OCI-LY7 (cell line): ENCODE data around the gene HIRIP3. TPM values are rescaled to one million over a fixed set of nuclear protein-coding genes. Genes with fewer than 3 reads are reported as not detected.

Experiments used
- BruUV-seq: library from RNA; stranded (reverse); fragments of 400-500 nt; replicated peaks from 2 replicates; lab custom pipeline; 2021; lab: Mats Ljungman, UMichigan
- CTCF ChIA-PET: fragments of 300-600 bp; sonication (Branson Sonifier 250); formaldehyde crosslinking; loops from one replicate; lab custom pipeline; 2022; ENCODE audit warnings: antibody characterized with exemption; ENCODE audit not compliant: unreplicated experiment; lab: Charles Lee
- POLR2A ChIA-PET: fragments of 300-600 bp; sonication (Branson Sonifier 250); formaldehyde crosslinking; loops from one replicate; lab custom pipeline; 2022; ENCODE audit warnings: antibody characterized with exemption; lab: Charles Lee
- DNase-seq: peaks from one replicate; pipeline ENCODE4 v3.0.0-alpha.2; 2015; ENCODE audit warnings: low spot score
- H2AFZ ChIP-seq: fragments of 200-600 bp; sonication (generic), shearing (Covaris generic); 2 replicates; pipeline ENCODE4 v1.6.1; 2014; ENCODE audit warnings: mild to moderate bottlenecking, antibody characterized with exemption, low read length, moderate library complexity
- H3K27ac ChIP-seq: fragments of 200-600 bp; sonication (generic); 2 replicates; pipeline ENCODE4 v1.5.1; 2014; ENCODE audit warnings: mixed run types, low read depth, mild to moderate bottlenecking, moderate library complexity, low read length, inconsistent platforms; ENCODE audit not compliant: poor library complexity, severe bottlenecking
- H3K36me3 ChIP-seq: fragments of 200-600 bp; sonication (generic); 2 replicates; pipeline ENCODE4 v1.6.1; 2014; ENCODE audit warnings: mild to moderate bottlenecking, antibody characterized with exemption, low read length, moderate library complexity, mixed read lengths; ENCODE audit not compliant: insufficient read depth
- H3K4me1 ChIP-seq: fragments of 200-600 bp; sonication (generic); 2 replicates; pipeline ENCODE4 v1.5.1; 2014; ENCODE audit warnings: mild to moderate bottlenecking, low read length; ENCODE audit not compliant: insufficient read depth, poor library complexity, severe bottlenecking
- H3K4me2 ChIP-seq: fragments of 200-600 bp; sonication (generic); 2 replicates; pipeline ENCODE4 v1.6.1; 2014; ENCODE audit warnings: mild to moderate bottlenecking, low read length
- H3K4me3 ChIP-seq: fragments of 200-600 bp; sonication (generic); 2 replicates; pipeline ENCODE4 v1.5.1; 2014; ENCODE audit warnings: mild to moderate bottlenecking, low read depth, low read length; ENCODE audit not compliant: poor library complexity, severe bottlenecking
- H3K79me2 ChIP-seq: fragments of 200-600 bp; sonication (generic); 2 replicates; pipeline ENCODE4 v1.6.1; 2016; ENCODE audit warnings: low read depth, mild to moderate bottlenecking, low read length, moderate library complexity, mixed read lengths; ENCODE audit not compliant: insufficient read depth
- H3K9me2 ChIP-seq: fragments of 200-600 bp; sonication (generic); 2 replicates; pipeline ENCODE4 v1.6.1; 2016; ENCODE audit warnings: mild to moderate bottlenecking, low read length, mixed read lengths; ENCODE audit not compliant: insufficient read depth
- H3K9me3 ChIP-seq: fragments of 200-600 bp; sonication (generic); 2 replicates; pipeline ENCODE4 v1.6.1; 2014; ENCODE audit warnings: mild to moderate bottlenecking, mixed run types, low read length, mixed read lengths
- H4K20me1 ChIP-seq: fragments of 200-600 bp; sonication (generic); 2 replicates; pipeline ENCODE4 v1.6.1; 2014; ENCODE audit warnings: mild to moderate bottlenecking, antibody characterized with exemption, low read length, moderate library complexity, mixed read lengths; ENCODE audit not compliant: insufficient read depth
- EZH2phosphoT487 ChIP-seq: fragments of 200-600 bp; sonication (generic); IDR thresholded peaks from 2 replicates; pipeline ENCODE4 v1.6.1; 2018; ENCODE audit warnings: low read depth, borderline replicate concordance, mild to moderate bottlenecking, mixed run types, antibody characterized with exemption, low read length, moderate library complexity, mixed read lengths
- intact Hi-C: fragments of 100-400 bp; cut with micrococcal nuclease; formaldehyde crosslinking; loops from one replicate; pipeline ENCODE4 v1.10.0; 2022; ENCODE audit not compliant: unreplicated experiment
- total RNA-seq, 2 experiments: library from RNA; depleted of rRNA in 1 of 2; stranded (reverse); fragments of >200 nt in 1 of 2; shearing (Covaris generic) in 1 of 2; gene quantifications; 2 replicates each; pipeline ENCODE4 v1.2.3, GENCODE V29; 2014 to 2022
- TF ChIP-seq, protein P1 (sequence below): fragments of 200-600 bp; sonication (generic); conservative IDR thresholded peaks from 2 replicates; pipeline ENCODE4 v1.5.1; 2014; ENCODE audit warnings: mild to moderate bottlenecking, antibody characterized with exemption, low read length, moderate library complexity, mixed read lengths

The HIRIP3 gene
- total RNA-seq, 2 experiments from 2014 or later, result 43.2 to 60.4 TPM

DNA sequence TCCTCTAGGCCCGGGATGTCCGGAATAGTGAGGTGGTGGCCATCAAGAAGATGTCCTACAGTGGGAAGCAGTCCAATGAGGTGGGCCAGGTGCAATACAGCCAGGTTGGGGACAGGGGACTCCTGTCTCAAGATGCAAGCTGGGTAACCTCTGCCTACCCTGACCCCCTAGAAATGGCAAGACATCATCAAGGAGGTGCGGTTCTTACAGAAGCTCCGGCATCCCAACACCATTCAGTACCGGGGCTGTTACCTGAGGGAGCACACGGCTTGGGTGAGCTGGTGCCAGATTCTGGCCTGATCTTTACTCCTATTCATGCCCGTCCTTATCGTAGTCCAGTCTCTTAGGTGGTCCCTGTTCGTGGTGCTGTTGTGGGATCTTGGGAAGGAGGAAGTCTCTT lies 17.3 kb downstream of the HIRIP3 start:
- Histone ChIP-seq H4K20me1 (0 out of 2 replicates have a peak, but pooled peaks cover 12% of the 10 kb centered on the region), H3K4me3 (no peak overlapping the region), H3K9me3 (no peaks in the 10 kb centered on the region), H3K27ac (no peak overlapping the region), H3K79me2 (peaks cover 34% of the 10 kb centered on the region), H2AFZ (no peak overlapping the region), H3K9me2 (no peaks in the 10 kb centered on the region), H3K4me1 (peaks cover 29% of the 10 kb centered on the region), H3K36me3 (peaks cover 58% of the 10 kb centered on the region), H3K4me2 (no peak overlapping the region)
- no peak for DNase-seq
- TF ChIP-seq, protein P1, sequence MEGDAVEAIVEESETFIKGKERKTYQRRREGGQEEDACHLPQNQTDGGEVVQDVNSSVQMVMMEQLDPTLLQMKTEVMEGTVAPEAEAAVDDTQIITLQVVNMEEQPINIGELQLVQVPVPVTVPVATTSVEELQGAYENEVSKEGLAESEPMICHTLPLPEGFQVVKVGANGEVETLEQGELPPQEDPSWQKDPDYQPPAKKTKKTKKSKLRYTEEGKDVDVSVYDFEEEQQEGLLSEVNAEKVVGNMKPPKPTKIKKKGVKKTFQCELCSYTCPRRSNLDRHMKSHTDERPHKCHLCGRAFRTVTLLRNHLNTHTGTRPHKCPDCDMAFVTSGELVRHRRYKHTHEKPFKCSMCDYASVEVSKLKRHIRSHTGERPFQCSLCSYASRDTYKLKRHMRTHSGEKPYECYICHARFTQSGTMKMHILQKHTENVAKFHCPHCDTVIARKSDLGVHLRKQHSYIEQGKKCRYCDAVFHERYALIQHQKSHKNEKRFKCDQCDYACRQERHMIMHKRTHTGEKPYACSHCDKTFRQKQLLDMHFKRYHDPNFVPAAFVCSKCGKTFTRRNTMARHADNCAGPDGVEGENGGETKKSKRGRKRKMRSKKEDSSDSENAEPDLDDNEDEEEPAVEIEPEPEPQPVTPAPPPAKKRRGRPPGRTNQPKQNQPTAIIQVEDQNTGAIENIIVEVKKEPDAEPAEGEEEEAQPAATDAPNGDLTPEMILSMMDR, result no peak
- no peak for TF ChIP-seq EZH2phosphoT487
- no TSS peak for BruUV-seq
- POLR2A ChIA-PET, result no interaction called here
- CTCF ChIA-PET, result interaction anchor here (0.5 kb wide), 1 partner anchor 199 kb away, joined by 3 read pairs; no protein-coding TSS in a partner anchor
- intact Hi-C loops, result no loop called here

DNA sequence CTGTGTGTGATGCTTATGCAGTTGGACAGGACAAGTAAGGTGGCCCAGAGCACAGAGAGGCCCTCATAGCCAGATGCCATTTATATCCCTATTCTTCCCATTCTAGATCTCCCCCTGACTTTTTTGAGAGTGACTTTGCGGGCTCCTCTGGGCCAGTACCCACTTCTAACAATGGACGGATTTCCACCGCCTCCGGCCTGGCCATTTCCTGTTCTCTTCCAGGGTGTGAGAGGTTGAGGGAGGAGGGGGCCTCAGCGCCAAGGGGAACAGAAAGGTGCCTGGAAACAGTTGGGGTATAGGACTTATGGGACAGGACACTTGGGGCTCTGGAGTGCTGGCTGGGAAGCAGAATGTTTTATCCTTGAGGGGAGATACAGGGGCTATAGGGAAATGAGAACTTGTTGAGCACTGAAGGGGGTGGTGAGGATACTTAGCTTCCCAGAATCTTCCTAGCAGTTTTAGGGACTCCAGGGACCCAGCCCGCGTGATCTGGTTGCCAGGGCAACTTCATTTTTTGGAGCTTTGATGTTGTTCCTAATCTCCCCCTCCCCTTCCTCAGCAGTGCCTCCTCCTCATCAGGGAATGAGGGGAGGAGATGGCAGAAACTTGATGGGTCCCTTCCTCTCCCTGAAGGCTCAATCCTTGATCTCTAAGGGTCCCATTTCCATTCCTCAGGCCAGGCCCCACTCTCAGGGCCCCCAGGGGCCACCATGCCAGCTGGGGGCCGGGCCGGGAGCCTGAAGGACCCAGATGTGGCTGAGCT lies 18.2 kb downstream of the HIRIP3 start:
- Histone ChIP-seq H3K9me3 (no peaks in the 10 kb centered on the region), H3K36me3 (peaks cover 57% of the 10 kb centered on the region), H3K27ac (no peak overlapping the region), H2AFZ (no peak overlapping the region), H3K4me1 (peaks cover 34% of the 10 kb centered on the region), H3K4me3 (peak overlapping the region; percentile 99), H3K9me2 (no peaks in the 10 kb centered on the region), H3K79me2 (peaks cover 34% of the 10 kb centered on the region), H4K20me1 (0 out of 2 replicates have a peak, but pooled peaks cover 12% of the 10 kb centered on the region), H3K4me2 (peak overlapping the region; percentile 100)
- POLR2A ChIA-PET, result interaction anchor here (2.1 kb wide), 1 partner anchor 15 kb away, joined by 7 read pairs; the partner anchor contains the start of gene TMEM219
- intact Hi-C loops, result no loop called here
- BruUV-seq, result no TSS peak
- TF ChIP-seq, protein P1, result no peak
- no peak for TF ChIP-seq EZH2phosphoT487
- no peak for DNase-seq
- CTCF ChIA-PET, result interaction anchor here (0.5 kb wide), 1 partner anchor 200 kb away, joined by 3 read pairs; no protein-coding TSS in a partner anchor
